Urinary bladder (tissue), 4 donors: ENCODE results near the gene IGF2BP2. TPM values are rescaled to one million over a fixed set of nuclear protein-coding genes. Genes with fewer than 3 reads are reported as not detected.
"Not testable (repeated sequence)": the region's sequence is repeated elsewhere in the genome, so short reads cannot be mapped to it uniquely, and the experiment has no call there.

Experiments used
- DNase-seq: peaks from one replicate; pipeline ENCODE4 v3.0.0-alpha.2; 2015; ENCODE audit errors: extremely low spot score
- H3K27ac ChIP-seq: one replicate; pipeline ENCODE4 v1.5.1; 2013; ENCODE audit warnings: low read depth, mild to moderate bottlenecking, moderate library complexity
- H3K36me3 ChIP-seq: one replicate; pipeline ENCODE4 v1.6.1; 2013; ENCODE audit warnings: mild to moderate bottlenecking, moderate library complexity; ENCODE audit not compliant: insufficient read depth
- H3K4me1 ChIP-seq: one replicate; pipeline ENCODE4 v1.6.1; 2013; ENCODE audit warnings: mild to moderate bottlenecking, moderate library complexity; ENCODE audit not compliant: insufficient read depth
- H3K4me3 ChIP-seq: one replicate; pipeline ENCODE4 v1.5.1; 2013; ENCODE audit warnings: low read depth, low read length
- WGBS: extraction: QIAGEN DNeasy Blood & Tissue Kit; methylation state at CpG from one replicate; pipeline ENCODE4 v1.1.7; 2013; 5-methylcytosine and 5-hydroxymethylcytosine counted together
- polyA plus RNA-seq: library from polyadenylated mRNA; stranded (reverse); fragments of 200-250 nt; gene quantifications from one replicate; pipeline ENCODE4 v1.2.3, GENCODE V29; 2013
- total RNA-seq: library from RNA; depleted of rRNA; stranded (reverse); fragments of >200 nt; gene quantifications from one replicate; pipeline ENCODE4 v1.2.3, GENCODE V29; 2014
- donor health status: healthy with polysubstance abuse.
- donor health status: healthy.

IGF2BP2 gene
- total and polyA plus RNA-seq, 2 donors = 6.8 to 42.7 TPM

DNA sequence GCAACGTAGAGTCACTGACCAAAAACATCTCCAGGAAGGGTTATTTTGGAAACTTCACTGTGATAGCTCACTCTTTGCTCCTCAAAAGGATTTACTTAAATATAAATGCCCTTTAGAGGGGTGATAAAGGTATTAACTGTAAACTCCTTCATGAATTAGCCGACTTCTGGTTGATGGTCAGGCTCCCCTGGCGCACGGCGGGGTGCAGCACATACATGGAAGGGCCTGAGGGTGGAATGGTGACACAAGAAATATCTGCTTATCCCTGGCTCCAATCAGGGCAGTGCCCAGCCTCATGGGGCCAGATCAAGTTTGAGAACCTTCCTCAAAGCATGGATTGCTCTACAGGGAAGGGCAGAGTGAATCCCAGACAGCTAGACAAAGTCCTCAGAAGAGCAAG, 116.5 kb downstream of the IGF2BP2 start:
- H3K4me1 ChIP-seq = no peaks in the 10 kb centered on the region
- no peak overlapping the region for H3K27ac ChIP-seq
- no peak for DNase-seq
- H3K4me3 ChIP-seq = no peak overlapping the region
- WGBS = 95% methylated on average over 5 of the region's 5 CpGs
- no peaks in the 10 kb centered on the region for H3K36me3 ChIP-seq

DNA sequence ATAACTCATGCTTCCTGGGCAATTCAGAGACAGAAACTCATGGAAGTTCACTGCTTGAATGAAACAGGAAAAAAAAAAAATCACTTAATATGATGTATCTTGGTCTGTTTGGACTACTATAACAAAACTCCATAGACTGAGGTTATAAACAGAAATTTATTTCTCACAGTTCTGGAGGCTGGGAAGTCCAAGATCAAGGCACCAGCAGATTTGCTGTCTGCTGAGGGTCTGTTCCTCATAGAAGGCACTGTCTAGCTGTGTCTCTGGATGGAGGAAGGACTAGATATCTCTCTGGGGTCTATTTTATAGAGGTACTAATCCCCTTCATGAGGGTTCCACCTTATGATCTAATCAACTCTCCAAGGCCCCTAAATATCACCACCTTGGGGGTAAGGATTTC, 119.3 kb downstream of the IGF2BP2 start:
- no peak for DNase-seq
- Histone ChIP-seq H3K36me3 (no peaks in the 10 kb centered on the region), H3K4me3 (no peak overlapping the region), H3K4me1 (no peaks in the 10 kb centered on the region), H3K27ac (no peak overlapping the region)

DNA sequence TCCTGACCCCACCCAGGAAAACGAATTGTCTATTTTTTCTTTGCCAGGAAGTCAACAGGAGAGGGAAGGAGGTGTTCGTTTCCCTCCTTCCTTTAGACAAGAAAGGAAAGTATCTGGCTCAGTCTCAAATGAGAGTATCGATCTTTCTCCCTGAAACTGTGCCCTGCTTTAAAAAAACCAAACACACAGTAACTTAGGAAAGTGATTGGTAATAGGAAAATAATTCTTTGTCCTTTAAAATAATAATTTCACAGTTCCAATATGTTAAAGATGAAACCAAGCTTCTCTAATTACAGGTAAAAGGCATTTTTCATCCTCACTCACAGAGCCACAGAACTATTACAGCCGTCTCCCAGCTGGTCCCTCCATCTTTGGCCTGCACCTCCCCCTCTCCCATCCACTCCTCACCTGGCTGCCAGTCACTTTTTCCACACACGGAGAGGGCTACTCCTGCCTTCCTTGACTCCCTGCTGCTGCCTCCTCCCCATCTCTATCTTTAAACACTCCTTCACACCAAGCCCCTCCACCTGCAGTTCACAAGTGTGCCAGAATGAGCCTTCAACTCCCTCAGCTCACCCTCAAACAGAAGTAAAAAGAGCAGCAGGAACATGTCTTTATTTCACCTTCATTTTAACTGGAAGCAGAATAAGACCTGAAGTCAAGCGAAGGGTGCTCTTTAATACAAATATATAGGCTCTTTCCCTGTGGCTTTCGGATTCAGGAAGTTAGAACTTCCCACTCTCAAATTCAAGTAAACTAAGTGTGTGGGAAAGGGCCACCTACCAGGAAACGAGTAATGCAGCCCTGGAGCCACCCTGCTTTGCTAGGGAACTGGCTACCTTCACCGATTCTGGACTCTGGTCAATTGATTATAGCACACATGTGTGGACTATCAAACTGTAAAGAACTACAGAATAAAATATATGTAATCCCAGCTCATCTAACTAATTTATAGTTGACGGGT, 122.3 kb downstream of the IGF2BP2 start:
- Histone ChIP-seq H3K27ac (no peak overlapping the region), H3K4me1 (no peaks in the 10 kb centered on the region), H3K36me3 (no peaks in the 10 kb centered on the region), H3K4me3 (no peak overlapping the region)
- 44% methylated on average over 10 of the region's 10 CpGs for WGBS
- no peak for DNase-seq

DNA sequence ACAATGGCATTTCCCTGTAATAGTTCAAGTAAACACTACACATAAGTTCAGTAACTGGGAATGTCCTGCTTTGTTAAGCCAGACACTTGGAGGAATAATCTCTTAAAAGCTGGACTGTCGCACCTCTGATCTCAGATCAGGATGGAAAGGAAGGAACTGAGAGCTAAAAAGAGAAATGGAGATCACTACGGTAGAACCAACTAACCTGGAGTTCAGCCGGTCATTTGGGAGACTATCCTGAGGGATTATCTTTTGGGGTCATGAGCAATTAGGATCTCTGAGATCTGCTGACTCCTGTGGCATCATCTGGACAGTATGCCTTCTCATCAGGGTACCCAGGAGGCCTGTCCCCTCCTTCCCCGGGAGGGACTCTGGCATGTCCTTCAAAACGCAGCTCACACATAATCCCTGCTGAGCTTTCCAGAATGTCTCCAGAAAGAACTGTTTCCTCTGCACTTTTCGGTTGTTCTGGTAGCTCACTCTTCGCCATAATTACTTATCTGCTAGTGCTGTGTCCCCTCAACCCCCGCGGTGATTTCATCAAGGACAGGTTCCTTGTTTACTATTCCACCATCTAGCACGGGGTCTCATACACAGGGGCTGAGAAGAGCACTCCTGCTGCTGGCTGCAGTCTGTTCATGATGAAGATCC, 123.1 kb downstream of the IGF2BP2 start:
- Histone ChIP-seq H3K36me3 (no peaks in the 10 kb centered on the region), H3K4me1 (no peaks in the 10 kb centered on the region), H3K4me3 (no peak overlapping the region), H3K27ac (no peak overlapping the region)
- WGBS = 54% methylated on average over 10 of the region's 10 CpGs
- no peak for DNase-seq

DNA sequence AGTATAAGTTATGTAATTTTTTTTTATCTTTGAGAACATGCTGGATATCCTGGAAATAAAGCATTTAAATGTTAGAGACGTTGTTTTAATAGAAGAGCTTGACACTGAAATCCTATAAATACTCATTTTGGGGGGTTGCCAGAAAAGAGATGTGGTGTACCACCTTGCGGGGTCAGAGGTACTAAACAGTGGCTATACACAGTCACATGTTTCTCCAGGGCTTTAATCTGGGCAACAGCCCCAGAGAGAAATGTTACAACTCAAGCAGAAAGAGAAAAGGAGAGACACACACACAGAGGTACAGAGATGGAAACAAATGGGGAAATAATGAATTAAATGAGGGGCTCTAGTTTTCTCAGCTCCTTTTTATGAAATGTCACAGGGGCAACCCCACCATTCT, 124.9 kb downstream of the IGF2BP2 start:
- no peak overlapping the region for H3K4me3 ChIP-seq
- no peaks in the 10 kb centered on the region for H3K4me1 ChIP-seq
- H3K36me3 ChIP-seq = no peaks in the 10 kb centered on the region
- DNase-seq = no peak
- WGBS = 42% methylated on average over 2 of the region's 2 CpGs
- no peak overlapping the region for H3K27ac ChIP-seq

DNA sequence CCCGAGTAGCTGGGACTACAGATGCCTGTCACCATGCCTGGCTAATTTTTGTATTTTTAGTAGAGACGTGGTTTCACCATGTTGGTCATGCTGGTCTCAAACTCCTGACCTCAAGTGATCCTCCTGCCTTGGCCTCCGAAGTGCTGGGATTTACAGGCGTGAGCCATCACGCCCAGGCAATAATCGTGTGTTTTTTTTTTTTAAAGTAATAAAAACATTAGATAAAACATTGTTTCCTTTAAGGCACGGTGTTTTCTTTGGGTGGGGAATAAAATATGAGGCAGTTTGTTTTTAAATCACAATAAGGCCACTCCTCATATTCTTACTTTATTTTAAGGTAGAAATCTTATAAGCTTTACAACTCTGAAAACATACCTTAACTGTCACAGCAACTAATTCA, 127.6 kb downstream of the IGF2BP2 start:
- H3K4me3 ChIP-seq, DNase-seq, H3K4me1 ChIP-seq, H3K27ac ChIP-seq, H3K36me3 ChIP-seq: not testable (repeated sequence)
- WGBS = 78% methylated on average over 7 of the region's 7 CpGs

DNA sequence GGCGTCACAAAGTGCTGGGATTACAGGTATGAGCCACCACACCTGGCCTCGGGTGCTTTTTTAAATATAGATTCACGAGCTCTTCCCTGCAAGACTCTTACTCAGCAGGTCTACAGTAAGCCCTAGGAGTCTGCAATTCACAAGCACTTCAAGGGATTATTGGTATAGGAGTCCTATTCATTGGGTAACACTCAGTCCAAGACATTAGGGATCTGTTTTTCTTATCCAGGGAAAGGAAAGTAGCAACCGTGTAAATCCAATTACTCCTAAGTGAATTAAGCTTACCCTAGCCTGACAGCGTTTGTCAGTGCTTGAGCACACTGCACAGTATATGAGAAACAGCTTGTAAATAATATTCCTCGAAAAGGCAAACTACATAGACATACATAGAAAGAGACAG, 128.8 kb downstream of the IGF2BP2 start:
- no peaks in the 10 kb centered on the region for H3K4me1 ChIP-seq
- no peak overlapping the region for H3K4me3 ChIP-seq
- 83% methylated on average over 6 of the region's 6 CpGs for WGBS
- no peak overlapping the region for H3K27ac ChIP-seq
- no peaks in the 10 kb centered on the region for H3K36me3 ChIP-seq
- DNase-seq = no peak

DNA sequence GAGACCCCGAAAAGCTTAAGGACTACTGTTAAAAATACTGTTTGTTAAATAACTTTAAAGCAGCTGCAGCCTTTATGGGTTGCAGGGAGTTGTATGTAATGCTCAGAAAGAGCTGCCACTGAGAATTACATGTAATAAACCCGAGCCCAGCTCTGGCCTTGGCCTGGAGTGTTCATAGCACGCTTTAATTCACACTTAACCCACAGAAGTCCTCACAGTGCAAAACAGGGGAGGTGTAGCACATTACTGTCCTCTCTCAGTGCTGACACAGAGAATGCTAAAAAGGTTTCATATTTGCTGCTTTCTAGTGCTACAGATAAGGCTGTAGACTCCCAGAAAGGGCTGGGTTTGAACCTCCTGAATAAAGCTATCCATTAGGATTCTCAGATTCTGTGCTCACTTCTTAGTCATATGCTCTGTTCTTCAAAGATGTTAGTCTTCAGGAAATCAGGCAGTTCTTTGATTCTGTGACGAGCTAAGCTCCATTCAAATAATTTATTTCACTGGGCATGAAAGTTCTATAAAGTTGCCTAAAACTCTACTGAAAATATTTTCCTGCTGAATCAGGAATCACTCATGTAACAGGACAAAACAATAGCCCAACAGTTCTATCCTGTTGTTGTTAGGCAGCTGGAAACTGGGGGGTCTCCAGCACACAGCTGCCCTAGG, 130.7 kb downstream of the IGF2BP2 start:
- Histone ChIP-seq H3K4me3 (no peak overlapping the region), H3K27ac (no peak overlapping the region), H3K36me3 (no peaks in the 10 kb centered on the region), H3K4me1 (no peaks in the 10 kb centered on the region)
- DNase-seq = no peak
- 70% methylated on average over 4 of the region's 4 CpGs for WGBS

DNA sequence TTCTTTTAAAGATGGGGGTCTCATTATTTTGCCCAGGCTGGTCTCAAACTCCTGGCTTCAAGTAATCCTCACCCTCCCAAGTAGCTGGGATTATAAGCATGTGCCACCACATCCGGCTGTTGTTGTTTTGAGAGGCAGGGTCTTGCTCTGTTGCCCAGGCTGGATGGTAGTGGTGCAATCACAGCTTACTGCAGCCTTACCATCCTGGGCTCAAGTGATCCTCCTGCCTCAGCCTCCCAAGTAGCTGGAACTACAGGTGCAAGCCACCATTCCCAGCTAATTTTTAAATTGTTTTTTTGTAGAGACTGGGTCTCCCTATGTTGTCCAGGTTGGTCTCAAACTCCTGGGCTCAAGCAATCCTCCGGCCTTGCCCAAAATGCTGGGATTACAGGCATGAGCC, 133.2 kb downstream of the IGF2BP2 start:
- Histone ChIP-seq H3K4me1 (no peaks in the 10 kb centered on the region), H3K4me3 (no peak overlapping the region), H3K36me3 (no peaks in the 10 kb centered on the region), H3K27ac (no peak overlapping the region)
- DNase-seq = no peak
- 94% methylated on average over 2 of the region's 2 CpGs for WGBS

DNA sequence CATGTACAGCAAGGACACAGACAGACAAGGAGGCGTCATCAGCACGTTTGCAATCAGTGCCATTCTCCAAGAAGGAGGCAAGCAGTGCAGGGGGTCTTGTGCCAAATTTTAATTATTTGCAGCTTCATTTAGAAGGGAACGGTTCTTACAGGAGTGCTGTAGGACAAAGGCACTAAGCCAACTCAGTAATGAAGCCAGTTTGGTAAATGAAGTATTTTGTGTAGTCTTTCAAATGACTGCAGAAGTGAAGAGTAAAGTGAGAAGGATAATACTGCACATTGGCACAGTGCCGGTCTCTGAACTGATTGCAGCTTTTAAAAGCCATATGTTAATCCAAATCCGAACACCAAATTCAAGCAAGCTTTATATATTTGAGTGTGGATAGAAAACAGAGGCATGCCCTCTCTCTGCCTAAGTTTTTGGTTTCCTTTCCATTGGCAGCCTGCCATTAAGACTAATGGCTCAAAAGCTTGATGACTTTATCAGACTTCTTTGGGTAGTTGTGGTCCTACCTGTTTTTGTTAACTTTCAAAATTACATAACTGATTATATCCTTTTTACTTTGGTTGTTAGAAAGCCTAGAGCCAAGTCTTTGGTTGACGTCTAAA, 137.5 kb downstream of the IGF2BP2 start:
- no peaks in the 10 kb centered on the region for H3K36me3 ChIP-seq
- H3K4me1 ChIP-seq = no peaks in the 10 kb centered on the region
- whole genome bisulfite sequencing = 70% methylated on average over 6 of the region's 6 CpGs
- no peak overlapping the region for H3K4me3 ChIP-seq
- no peak for DNase-seq
- H3K27ac ChIP-seq = no peak overlapping the region

DNA sequence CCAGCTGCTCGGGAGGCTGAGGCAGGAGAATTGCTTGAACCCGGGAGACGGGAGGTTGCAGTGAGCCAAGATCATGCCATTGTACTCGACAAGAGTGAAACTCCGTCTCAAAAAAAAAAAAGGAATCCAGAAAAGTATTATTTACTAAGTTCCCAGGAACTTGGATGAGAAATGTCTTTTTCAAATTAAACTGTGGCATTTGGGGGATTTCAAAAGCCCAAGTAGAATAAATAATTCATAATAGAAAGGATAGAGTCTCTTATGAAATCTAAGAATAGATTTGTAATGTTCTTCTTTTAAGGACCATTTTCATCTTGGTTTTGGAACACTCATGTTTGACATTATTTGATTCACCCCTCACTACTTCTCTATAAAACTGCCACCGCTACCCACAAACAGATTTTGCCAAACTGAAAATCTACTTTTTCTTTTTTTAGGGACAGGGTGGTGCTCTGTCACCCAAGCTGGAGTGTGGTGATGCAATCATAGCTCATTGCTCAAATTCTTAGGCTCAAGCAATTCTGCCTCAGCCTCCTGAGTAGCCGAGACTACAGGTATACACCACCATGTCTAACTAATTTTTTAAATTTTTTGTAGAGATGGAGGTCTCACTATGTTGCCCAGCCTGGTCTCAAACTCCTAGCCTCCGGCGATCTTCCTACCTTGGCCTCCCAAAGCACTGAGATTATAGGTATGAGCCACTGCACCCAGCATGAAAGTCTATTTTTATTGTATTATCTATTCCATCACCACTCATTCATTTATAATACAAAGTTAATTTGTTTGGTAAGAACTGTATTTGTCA, 139.4 kb downstream of the IGF2BP2 start:
- Histone ChIP-seq H3K4me1 (no peaks in the 10 kb centered on the region), H3K4me3 (no peak overlapping the region), H3K27ac (no peak overlapping the region), H3K36me3 (no peaks in the 10 kb centered on the region)
- WGBS = 90% methylated on average over 9 of the region's 9 CpGs
- DNase-seq = no peak

DNA sequence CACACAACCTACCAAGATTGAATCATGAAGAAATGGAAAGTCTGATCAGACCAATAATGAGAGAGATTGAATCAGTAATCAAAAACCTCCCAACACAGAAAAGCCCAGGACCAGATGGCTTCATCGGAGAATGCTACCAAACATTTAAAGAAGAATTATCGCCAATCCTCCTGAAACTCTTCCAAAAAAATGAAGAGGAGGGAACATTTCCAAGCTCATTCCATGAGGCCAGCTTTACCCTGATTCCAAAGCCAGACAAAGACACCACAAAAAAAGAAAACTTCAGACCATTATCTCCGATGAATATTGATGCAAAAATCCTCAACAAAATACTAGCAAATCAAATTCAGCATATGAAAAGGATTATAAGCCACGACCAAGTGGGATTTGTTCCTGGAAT, 144.6 kb downstream of the IGF2BP2 start:
- H3K4me3 ChIP-seq = no peak overlapping the region
- no peak for DNase-seq
- H3K36me3 ChIP-seq = no peaks in the 10 kb centered on the region
- H3K27ac ChIP-seq = no peak overlapping the region
- H3K4me1 ChIP-seq = no peaks in the 10 kb centered on the region
- 52% methylated on average over 4 of the region's 4 CpGs for WGBS

DNA sequence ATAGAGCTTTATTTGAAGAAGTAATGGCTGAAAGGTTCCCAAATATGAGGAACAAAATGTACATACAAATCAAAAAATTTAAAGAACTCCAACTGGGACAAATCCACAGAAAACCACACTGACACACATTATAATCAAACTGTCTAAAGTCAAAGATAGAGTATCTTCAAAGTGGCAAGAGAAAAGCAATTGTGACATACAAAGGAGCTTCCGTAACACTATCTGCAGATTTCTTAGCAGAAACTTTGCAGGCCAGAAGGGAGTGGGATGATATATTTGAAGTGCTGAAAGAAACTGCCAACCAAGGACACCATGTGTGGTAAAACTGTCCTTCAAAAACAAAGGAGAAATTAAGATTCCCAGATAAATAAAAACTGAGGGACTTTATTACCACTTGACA, 146.8 kb downstream of the IGF2BP2 start:
- no peak for DNase-seq
- no peaks in the 10 kb centered on the region for H3K4me1 ChIP-seq
- 97% methylated on average over 1 of the region's 1 CpG for WGBS
- no peaks in the 10 kb centered on the region for H3K36me3 ChIP-seq
- no peak overlapping the region for H3K27ac ChIP-seq
- H3K4me3 ChIP-seq = no peak overlapping the region
